Neural cell (in vitro differentiated cells): ENCODE results near the gene GJA9. TPM values are rescaled to one million over a fixed set of nuclear protein-coding genes. Genes with fewer than 3 reads are reported as not detected.

ENCODE experiments used
- H2AFZ ChIP-seq: fragments of 200-600, 300-800 bp; sonication (generic), shearing (Covaris generic); 2 replicates; pipeline ENCODE4 v1.6.0; 2014; ENCODE audit warnings: low read depth, mild to moderate bottlenecking, antibody characterized with exemption, low read length, moderate library complexity
- H3F3A ChIP-seq: fragments of 200-600 bp; shearing (Covaris generic); 2 replicates; pipeline ENCODE4 v1.6.1; 2016; ENCODE audit warnings: mild to moderate bottlenecking, moderate library complexity, mixed read lengths, antibody characterized with exemption, low read length; ENCODE audit not compliant: insufficient read depth, poor library complexity, severe bottlenecking
- H3K27ac ChIP-seq: fragments of 200-600, 300-800 bp; sonication (generic), shearing (Covaris generic); 2 replicates; pipeline ENCODE4 v1.5.1; 2014; ENCODE audit warnings: mild to moderate bottlenecking, low read length, moderate library complexity
- H3K27me3 ChIP-seq: fragments of 300-800, 200-600 bp; sonication (generic), shearing (Covaris generic); 2 replicates; pipeline ENCODE4 v1.6.0; 2014; ENCODE audit warnings: mild to moderate bottlenecking, low read depth, low read length, moderate library complexity; ENCODE audit not compliant: insufficient read depth
- H3K36me3 ChIP-seq: fragments of 300-800, 200-600 bp; sonication (generic), shearing (Covaris generic); 2 replicates; pipeline ENCODE4 v1.5.1; 2014; ENCODE audit warnings: mild to moderate bottlenecking, antibody characterized with exemption, low read length, moderate library complexity; ENCODE audit not compliant: insufficient read depth
- H3K4me2 ChIP-seq: fragments of 300-800, 200-600 bp; sonication (generic), shearing (Covaris generic); 2 replicates; pipeline ENCODE4 v1.6.0; 2014; ENCODE audit warnings: mild to moderate bottlenecking, low read length
- H3K4me3 ChIP-seq: fragments of 300-800, 200-600 bp; sonication (generic), shearing (Covaris generic); 2 replicates; pipeline ENCODE4 v1.5.1; 2014; ENCODE audit warnings: mild to moderate bottlenecking, low read length, moderate library complexity
- H3K79me2 ChIP-seq: fragments of 200-600 bp; shearing (Covaris generic); replicated peaks from 2 replicates; pipeline ENCODE4 v1.6.0; 2014; ENCODE audit warnings: mild to moderate bottlenecking, low read length, moderate library complexity; ENCODE audit not compliant: insufficient read depth
- H3K9ac ChIP-seq: fragments of 300-800, 200-600 bp; sonication (generic), shearing (Covaris generic); 2 replicates; pipeline ENCODE4 v1.6.1; 2016; ENCODE audit warnings: mild to moderate bottlenecking, low read length, mixed read lengths
- H3K9me2 ChIP-seq: fragments of 200-600 bp; shearing (Covaris generic); 2 replicates; pipeline ENCODE4 v1.6.1; 2016; ENCODE audit warnings: mild to moderate bottlenecking, low read length, mixed read lengths; ENCODE audit not compliant: insufficient read depth
- H3K9me3 ChIP-seq: fragments of 200-600, 300-800 bp; sonication (generic), shearing (Covaris generic); 2 replicates; pipeline ENCODE4 v1.6.1; 2016; ENCODE audit warnings: mild to moderate bottlenecking, mixed run types, low read length, moderate library complexity, mixed read lengths
- H4K20me1 ChIP-seq: fragments of 200-600 bp; shearing (Covaris generic); 2 replicates; pipeline ENCODE4 v1.6.1; 2016; ENCODE audit warnings: mild to moderate bottlenecking, mixed run types; ENCODE audit not compliant: insufficient read depth
- EP300 ChIP-seq: fragments of 450-650 bp; conservative IDR thresholded peaks from 2 replicates; pipeline ENCODE4 v1.6.1; 2014; ENCODE audit warnings: antibody characterized with exemption, mild to moderate bottlenecking, moderate library complexity; ENCODE audit not compliant: poor library complexity, severe bottlenecking
- EZH2 ChIP-seq: fragments of 200-600, 300-800 bp; shearing (Covaris generic), sonication (generic); IDR thresholded peaks from 2 replicates; pipeline ENCODE4 v1.6.1; 2014; ENCODE audit warnings: antibody characterized with exemption, low read length, borderline replicate concordance, mild to moderate bottlenecking; ENCODE audit not compliant: insufficient read depth, poor library complexity, severe bottlenecking
- MXI1 ChIP-seq: fragments of 450-650 bp; conservative IDR thresholded peaks from 2 replicates; pipeline ENCODE4 v1.6.1; 2014; ENCODE audit warnings: antibody characterized with exemption, mild to moderate bottlenecking; ENCODE audit not compliant: poor library complexity, severe bottlenecking
- POLR2AphosphoS5 ChIP-seq: IDR thresholded peaks from 2 replicates; pipeline ENCODE4 v1.6.1; 2012
- RAD21 ChIP-seq: fragments of 450-650 bp; conservative IDR thresholded peaks from 2 replicates; pipeline ENCODE4 v1.6.1; 2014; ENCODE audit warnings: antibody characterized with exemption, mild to moderate bottlenecking, moderate library complexity
- SMC3 ChIP-seq: fragments of 450-650 bp; conservative IDR thresholded peaks from 2 replicates; pipeline ENCODE4 v1.6.1; 2014; ENCODE audit warnings: antibody characterized with exemption, mild to moderate bottlenecking, moderate library complexity; ENCODE audit not compliant: poor library complexity
- TAF1 ChIP-seq: IDR thresholded peaks from 2 replicates; pipeline ENCODE4 v1.6.1; 2012; ENCODE audit warnings: low read depth
- polyA plus RNA-seq: library from polyadenylated mRNA; depleted of rRNA; stranded (reverse); fragments of >200 nt; gene quantifications from 2 replicates; pipeline ENCODE4 v1.2.3, GENCODE V29; 2014
- TF ChIP-seq, protein P1 (sequence below): IDR thresholded peaks from 2 replicates; pipeline ENCODE4 v1.6.1; 2012; ENCODE audit warnings: borderline replicate concordance
- TF ChIP-seq, protein P2 (sequence below): fragments of 450-650 bp; IDR thresholded peaks from 2 replicates; pipeline ENCODE4 v1.5.1; 2014; ENCODE audit warnings: antibody characterized with exemption, mild to moderate bottlenecking, moderate library complexity; ENCODE audit not compliant: poor library complexity, severe bottlenecking

GJA9 gene
- polyA plus RNA-seq, 1 donor from 2014 or later = not detected

DNA sequence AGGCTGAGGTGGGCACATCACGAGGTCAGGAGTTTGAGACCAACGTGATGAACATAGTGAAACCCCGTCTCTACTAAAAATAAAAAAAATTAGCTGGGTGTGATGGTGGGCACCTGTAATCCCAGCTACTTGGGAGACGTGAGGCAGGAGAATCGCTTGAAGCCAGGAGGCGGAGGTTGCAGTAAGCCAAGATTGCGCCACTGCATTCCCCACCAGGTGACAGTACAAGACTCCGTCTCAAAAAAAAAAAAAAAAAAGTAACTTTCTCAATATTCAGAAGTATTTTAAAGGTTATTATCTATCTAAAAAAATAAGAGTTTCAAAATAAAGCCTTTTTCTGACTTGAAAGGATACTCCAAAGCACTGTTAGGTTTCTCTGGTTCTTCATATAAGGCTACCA, 14.2 kb downstream of the GJA9 start:
- no peak overlapping the region for H3K9ac ChIP-seq
- H3K27me3 ChIP-seq = no peaks in the 10 kb centered on the region
- H3F3A ChIP-seq = no peaks in the 10 kb centered on the region
- no peak overlapping the region for H3K4me2 ChIP-seq
- H3K9me3 ChIP-seq = no peaks in the 10 kb centered on the region
- H4K20me1 ChIP-seq = no peaks in the 10 kb centered on the region
- no peak overlapping the region for H2AFZ ChIP-seq
- no peaks in the 10 kb centered on the region for H3K9me2 ChIP-seq
- no peak overlapping the region for H3K4me3 ChIP-seq
- no peak overlapping the region for H3K27ac ChIP-seq
- peaks cover under 1% of the 10 kb centered on the region for H3K79me2 ChIP-seq
- H3K36me3 ChIP-seq = no peaks in the 10 kb centered on the region
- TF ChIP-seq EZH2 (no peak), EP300 (no peak)

DNA sequence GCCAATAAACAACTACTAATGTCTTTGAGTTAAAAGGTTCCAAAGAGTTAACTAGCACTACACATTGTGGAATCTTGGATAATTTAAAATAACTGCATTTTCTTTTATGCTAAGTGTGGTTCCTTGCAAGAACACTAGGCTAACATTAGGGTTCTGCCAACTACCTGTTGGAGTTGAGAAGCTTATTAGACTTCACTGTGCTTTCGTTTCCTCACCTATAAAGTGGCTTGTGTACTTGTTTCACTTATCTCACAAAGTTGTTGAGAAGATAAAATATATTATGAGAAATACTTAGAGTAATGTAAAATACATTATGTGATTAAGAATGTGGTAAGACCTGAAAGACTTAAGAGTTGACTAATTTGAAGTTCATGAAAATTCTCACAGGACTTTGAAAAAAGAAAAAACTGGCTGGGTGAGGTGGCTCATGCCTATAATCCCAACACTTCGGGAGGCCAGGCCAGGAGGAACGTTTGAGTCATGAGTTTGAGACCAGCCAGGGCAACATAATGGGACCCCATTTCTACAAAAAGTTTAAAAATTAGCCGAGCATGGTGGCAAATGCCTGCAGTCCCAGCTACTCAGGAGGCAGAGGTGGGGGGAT, 16.2 kb downstream of the GJA9 start:
- no peak overlapping the region for H2AFZ ChIP-seq
- H4K20me1 ChIP-seq = no peaks in the 10 kb centered on the region
- no peak overlapping the region for H3K4me3 ChIP-seq
- H3K27me3 ChIP-seq = no peaks in the 10 kb centered on the region
- no peak overlapping the region for H3K9ac ChIP-seq
- peaks cover 13% of the 10 kb centered on the region for H3K79me2 ChIP-seq
- H3F3A ChIP-seq = no peaks in the 10 kb centered on the region
- no peaks in the 10 kb centered on the region for H3K9me3 ChIP-seq
- H3K27ac ChIP-seq = no peak overlapping the region
- no peak overlapping the region for H3K4me2 ChIP-seq
- H3K9me2 ChIP-seq = no peaks in the 10 kb centered on the region
- TF ChIP-seq RAD21 (no peak), TAF1 (no peak), EZH2 (no peak)
- no peaks in the 10 kb centered on the region for H3K36me3 ChIP-seq

DNA sequence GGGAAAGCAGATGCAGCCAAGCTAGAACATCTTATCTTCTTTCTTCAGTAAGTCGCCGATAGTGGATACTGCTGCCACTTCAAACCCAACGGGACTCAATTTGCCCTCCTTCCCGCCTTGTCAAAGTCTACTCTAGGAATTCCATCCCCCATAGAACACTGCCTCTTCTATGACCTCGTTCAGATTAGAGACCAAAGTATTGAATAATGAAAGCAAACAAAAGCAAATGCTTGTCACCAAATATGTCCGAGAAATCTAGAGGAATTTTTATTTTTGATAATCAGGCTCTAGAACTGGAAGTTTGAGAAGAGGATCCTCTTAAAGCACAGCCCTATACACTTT, 21.0 kb downstream of the GJA9 start:
- Histone ChIP-seq H3K79me2 (peaks cover 42% of the 10 kb centered on the region), H3K9me2 (no peaks in the 10 kb centered on the region), H2AFZ (peak overlapping the region; percentile 99), H3K9ac (peak overlapping the region; percentile 82), H3F3A (no peaks in the 10 kb centered on the region), H3K9me3 (no peaks in the 10 kb centered on the region), H3K27me3 (no peaks in the 10 kb centered on the region), H3K36me3 (no peaks in the 10 kb centered on the region), H3K4me3 (peak overlapping the region; percentile 90), H3K27ac (peak overlapping the region; percentile 82), H4K20me1 (no peaks in the 10 kb centered on the region), H3K4me2 (peak overlapping the region; percentile 82)
- TF ChIP-seq EZH2 = no peak
- no peak for TF ChIP-seq RAD21
- no peak for TF ChIP-seq TAF1
- no peak for TF ChIP-seq SMC3
- TF ChIP-seq MXI1 = no peak
- TF ChIP-seq POLR2AphosphoS5 = no peak
- TF ChIP-seq, protein P1, sequence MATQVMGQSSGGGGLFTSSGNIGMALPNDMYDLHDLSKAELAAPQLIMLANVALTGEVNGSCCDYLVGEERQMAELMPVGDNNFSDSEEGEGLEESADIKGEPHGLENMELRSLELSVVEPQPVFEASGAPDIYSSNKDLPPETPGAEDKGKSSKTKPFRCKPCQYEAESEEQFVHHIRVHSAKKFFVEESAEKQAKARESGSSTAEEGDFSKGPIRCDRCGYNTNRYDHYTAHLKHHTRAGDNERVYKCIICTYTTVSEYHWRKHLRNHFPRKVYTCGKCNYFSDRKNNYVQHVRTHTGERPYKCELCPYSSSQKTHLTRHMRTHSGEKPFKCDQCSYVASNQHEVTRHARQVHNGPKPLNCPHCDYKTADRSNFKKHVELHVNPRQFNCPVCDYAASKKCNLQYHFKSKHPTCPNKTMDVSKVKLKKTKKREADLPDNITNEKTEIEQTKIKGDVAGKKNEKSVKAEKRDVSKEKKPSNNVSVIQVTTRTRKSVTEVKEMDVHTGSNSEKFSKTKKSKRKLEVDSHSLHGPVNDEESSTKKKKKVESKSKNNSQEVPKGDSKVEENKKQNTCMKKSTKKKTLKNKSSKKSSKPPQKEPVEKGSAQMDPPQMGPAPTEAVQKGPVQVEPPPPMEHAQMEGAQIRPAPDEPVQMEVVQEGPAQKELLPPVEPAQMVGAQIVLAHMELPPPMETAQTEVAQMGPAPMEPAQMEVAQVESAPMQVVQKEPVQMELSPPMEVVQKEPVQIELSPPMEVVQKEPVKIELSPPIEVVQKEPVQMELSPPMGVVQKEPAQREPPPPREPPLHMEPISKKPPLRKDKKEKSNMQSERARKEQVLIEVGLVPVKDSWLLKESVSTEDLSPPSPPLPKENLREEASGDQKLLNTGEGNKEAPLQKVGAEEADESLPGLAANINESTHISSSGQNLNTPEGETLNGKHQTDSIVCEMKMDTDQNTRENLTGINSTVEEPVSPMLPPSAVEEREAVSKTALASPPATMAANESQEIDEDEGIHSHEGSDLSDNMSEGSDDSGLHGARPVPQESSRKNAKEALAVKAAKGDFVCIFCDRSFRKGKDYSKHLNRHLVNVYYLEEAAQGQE = no peak
- TF ChIP-seq, protein P2, sequence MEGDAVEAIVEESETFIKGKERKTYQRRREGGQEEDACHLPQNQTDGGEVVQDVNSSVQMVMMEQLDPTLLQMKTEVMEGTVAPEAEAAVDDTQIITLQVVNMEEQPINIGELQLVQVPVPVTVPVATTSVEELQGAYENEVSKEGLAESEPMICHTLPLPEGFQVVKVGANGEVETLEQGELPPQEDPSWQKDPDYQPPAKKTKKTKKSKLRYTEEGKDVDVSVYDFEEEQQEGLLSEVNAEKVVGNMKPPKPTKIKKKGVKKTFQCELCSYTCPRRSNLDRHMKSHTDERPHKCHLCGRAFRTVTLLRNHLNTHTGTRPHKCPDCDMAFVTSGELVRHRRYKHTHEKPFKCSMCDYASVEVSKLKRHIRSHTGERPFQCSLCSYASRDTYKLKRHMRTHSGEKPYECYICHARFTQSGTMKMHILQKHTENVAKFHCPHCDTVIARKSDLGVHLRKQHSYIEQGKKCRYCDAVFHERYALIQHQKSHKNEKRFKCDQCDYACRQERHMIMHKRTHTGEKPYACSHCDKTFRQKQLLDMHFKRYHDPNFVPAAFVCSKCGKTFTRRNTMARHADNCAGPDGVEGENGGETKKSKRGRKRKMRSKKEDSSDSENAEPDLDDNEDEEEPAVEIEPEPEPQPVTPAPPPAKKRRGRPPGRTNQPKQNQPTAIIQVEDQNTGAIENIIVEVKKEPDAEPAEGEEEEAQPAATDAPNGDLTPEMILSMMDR = no peak
- TF ChIP-seq EP300 = no peak
